ENCODE results near the gene SPO11. TPM values are rescaled to one million over a fixed set of nuclear protein-coding genes. Genes with fewer than 3 reads are reported as not detected.

The SPO11 gene
- total and polyA plus RNA-seq, 3 experiments from 2014 or later, result not detected

GRCh38 chr20:57306747-57307146 is 22.9 kb upstream of the SPO11 start:
- no peak overlapping the region for H3K4me3 ChIP-seq (ENCODE audit: low read length)
- Mint-ChIP-seq H3K27ac (no peak overlapping the region), H3K4me1 (no peaks in the 10 kb centered on the region), H3K36me3 (no peaks in the 10 kb centered on the region), H3K9me3 (no peaks in the 10 kb centered on the region), H3K4me3 (no peak overlapping the region), H3K27me3 (peaks cover 20 to 42% of the 10 kb centered on the region in 2 donors)
- DNase-seq, result no peak
- CTCF ChIA-PET, result no interaction called here
- H3K9me3 ChIP-seq (ENCODE audit: low read length), result no peaks in the 10 kb centered on the region
- no peaks in the 10 kb centered on the region for H3K4me1 ChIP-seq (ENCODE audit: insufficient read depth, low read length)
- H3K27me3 ChIP-seq (ENCODE audit: insufficient read depth, low read length, poor library complexity, severe bottlenecking), result peaks cover 4% of the 10 kb centered on the region
- H3K36me3 ChIP-seq (ENCODE audit: insufficient read depth, low read length), result no peaks in the 10 kb centered on the region
- H3K27ac ChIP-seq (ENCODE audit: low read depth, low read length), result no peak overlapping the region
- POLR2A ChIA-PET, result no interaction called here

- Mint-ChIP-seq H3K36me3 (no peaks in the 10 kb centered on the region), H3K27me3 (peaks cover 8 to 36% of the 10 kb centered on the region in 2 donors), H3K9me3 (no peaks in the 10 kb centered on the region), H3K4me1 (no peaks in the 10 kb centered on the region), H3K4me3 (no peak overlapping the region), H3K27ac (no peak overlapping the region)
- no peak for DNase-seq
- CTCF ChIA-PET, result no interaction called here
- Histone ChIP-seq H3K27ac (ENCODE audit: low read depth, low read length) (no peak overlapping the region), H3K4me1 (ENCODE audit: insufficient read depth, low read length) (no peaks in the 10 kb centered on the region), H3K27me3 (ENCODE audit: insufficient read depth, low read length, poor library complexity, severe bottlenecking) (peaks cover 4% of the 10 kb centered on the region), H3K36me3 (ENCODE audit: insufficient read depth, low read length) (no peaks in the 10 kb centered on the region), H3K9me3 (ENCODE audit: low read length) (no peaks in the 10 kb centered on the region), H3K4me3 (ENCODE audit: low read length) (no peak overlapping the region)
- POLR2A ChIA-PET, result no interaction called here
Measured at GRCh38 chr20:57308451-57309271, 20.9 kb upstream of the SPO11 start.

DNA sequence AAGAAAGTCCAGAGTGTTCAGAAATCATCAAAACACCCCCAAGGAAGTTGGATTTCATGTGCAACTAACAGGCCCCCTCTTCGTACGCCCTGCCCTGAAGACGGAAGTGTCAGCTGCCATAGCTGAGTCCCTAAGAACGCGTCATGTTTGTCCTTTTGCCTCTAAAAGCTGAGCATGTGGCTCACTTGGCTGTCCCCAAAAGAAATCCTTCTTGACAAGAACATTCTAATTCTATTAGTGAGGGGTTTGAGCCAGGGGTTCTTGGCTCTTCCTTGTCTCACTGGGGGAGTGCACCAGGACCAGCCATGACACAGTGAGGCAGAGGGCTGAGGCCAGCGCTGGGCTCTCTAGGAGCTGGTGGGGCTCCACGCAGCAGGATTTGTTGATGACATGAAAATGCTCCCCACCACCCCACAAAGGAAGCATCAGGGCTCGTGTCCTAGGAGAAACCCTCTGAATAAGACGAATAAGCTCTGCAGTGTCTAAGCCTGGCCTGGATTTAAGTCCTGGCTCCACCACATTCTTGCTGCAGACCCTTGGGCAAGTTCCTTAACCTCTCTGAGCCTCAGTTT is 20.0 kb upstream of the SPO11 start:
- H3K9me3 Mint-ChIP-seq, result no peaks in the 10 kb centered on the region
- ChIA-PET CTCF (no interaction called here), POLR2A (no interaction called here)
- Histone ChIP-seq H3K4me1 (ENCODE audit: insufficient read depth, low read length) (no peaks in the 10 kb centered on the region), H3K27me3 (ENCODE audit: insufficient read depth, low read length, poor library complexity, severe bottlenecking) (peaks cover 4% of the 10 kb centered on the region), H3K27ac (ENCODE audit: low read depth, low read length) (no peak overlapping the region), H3K36me3 (ENCODE audit: insufficient read depth, low read length) (no peaks in the 10 kb centered on the region), H3K4me3 (ENCODE audit: low read length) (no peak overlapping the region), H3K9me3 (ENCODE audit: low read length) (no peaks in the 10 kb centered on the region)
- no peak overlapping the region for H3K4me3 Mint-ChIP-seq
- no peak for DNase-seq
- H3K27me3 Mint-ChIP-seq, result peaks cover 11 to 34% of the 10 kb centered on the region in 2 donors
- no peaks in the 10 kb centered on the region for H3K36me3 Mint-ChIP-seq
- H3K27ac Mint-ChIP-seq, result no peak overlapping the region
- no peaks in the 10 kb centered on the region for H3K4me1 Mint-ChIP-seq

GRCh38 chr20:57310821-57311514 is 18.6 kb upstream of the SPO11 start:
- POLR2A ChIA-PET, result no interaction called here
- H3K9me3 ChIP-seq (ENCODE audit: low read length), result no peaks in the 10 kb centered on the region
- peaks cover 13 to 34% of the 10 kb centered on the region in 2 donors for H3K27me3 Mint-ChIP-seq

DNA sequence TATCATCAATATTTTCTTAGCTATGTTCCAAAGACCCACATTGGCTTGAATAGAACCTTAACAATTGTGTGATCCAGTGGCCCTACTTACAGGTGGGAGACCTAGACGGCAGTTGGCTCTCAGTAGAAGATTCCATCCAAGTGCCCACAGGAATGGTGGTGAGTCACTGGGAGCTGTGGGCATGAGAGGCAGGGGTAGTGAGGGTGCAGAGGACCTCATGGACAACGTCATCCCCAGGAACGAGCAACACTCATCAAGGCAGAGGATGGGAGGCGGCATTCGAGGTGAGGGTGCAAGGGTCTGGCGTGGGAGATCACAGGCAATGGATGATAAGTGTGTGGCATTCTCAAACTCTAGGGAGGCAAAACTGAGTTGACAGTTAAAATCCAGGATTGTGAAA is 17.5 kb upstream of the SPO11 start:
- CTCF ChIA-PET, result no interaction called here
- POLR2A ChIA-PET, result no interaction called here

More at GRCh38 chr20:57310821-57311514, 18.6 kb upstream of the SPO11 start:
- H3K9me3 Mint-ChIP-seq, result no peaks in the 10 kb centered on the region
- no peaks in the 10 kb centered on the region for H3K36me3 Mint-ChIP-seq
- H3K4me3 ChIP-seq (ENCODE audit: low read length), result no peak overlapping the region
- H3K27ac Mint-ChIP-seq, result no peak overlapping the region
- DNase-seq, result no peak
- no peaks in the 10 kb centered on the region for H3K4me1 ChIP-seq (ENCODE audit: insufficient read depth, low read length)
- H3K4me1 Mint-ChIP-seq, result no peaks in the 10 kb centered on the region
- H3K36me3 ChIP-seq (ENCODE audit: insufficient read depth, low read length), result no peaks in the 10 kb centered on the region
- H3K27ac ChIP-seq (ENCODE audit: low read depth, low read length), result no peak overlapping the region
- H3K4me3 Mint-ChIP-seq, result no peak overlapping the region
- CTCF ChIA-PET, result no interaction called here
- H3K27me3 ChIP-seq (ENCODE audit: insufficient read depth, low read length, poor library complexity, severe bottlenecking), result peaks cover 4% of the 10 kb centered on the region

DNA sequence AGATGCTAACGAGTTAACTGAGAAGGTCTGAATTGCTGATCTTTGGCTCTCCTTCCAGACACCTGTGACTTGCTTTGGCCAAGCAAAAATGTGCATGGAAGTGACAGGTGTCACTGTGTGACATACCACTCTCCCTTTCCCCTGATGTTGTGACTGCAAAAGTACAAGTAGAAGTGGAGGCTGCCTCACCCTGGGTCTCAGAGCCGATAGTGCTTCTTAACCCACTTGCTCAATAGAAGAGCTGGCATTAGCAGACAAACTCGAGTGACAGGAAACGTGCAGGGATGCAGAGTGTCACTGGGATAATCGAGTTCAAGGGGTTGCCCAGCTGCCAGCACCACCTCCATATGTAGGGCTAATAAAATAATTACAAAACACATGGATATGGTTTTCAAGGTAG is 16.4 kb upstream of the SPO11 start:
- H3K36me3 ChIP-seq (ENCODE audit: insufficient read depth, low read length), result no peaks in the 10 kb centered on the region
- H3K27me3 ChIP-seq (ENCODE audit: insufficient read depth, low read length, poor library complexity, severe bottlenecking), result peaks cover 4% of the 10 kb centered on the region
- H3K4me3 ChIP-seq (ENCODE audit: low read length), result no peak overlapping the region
- ChIA-PET CTCF (no interaction called here), POLR2A (no interaction called here)
- Mint-ChIP-seq H3K4me3 (no peak overlapping the region), H3K36me3 (no peaks in the 10 kb centered on the region), H3K27ac (no peak overlapping the region), H3K4me1 (no peaks in the 10 kb centered on the region), H3K27me3 (peaks cover 11 to 25% of the 10 kb centered on the region in 2 donors), H3K9me3 (no peaks in the 10 kb centered on the region)
- DNase-seq, result no peak
- H3K27ac ChIP-seq (ENCODE audit: low read depth, low read length), result no peak overlapping the region
- H3K4me1 ChIP-seq (ENCODE audit: insufficient read depth, low read length), result no peaks in the 10 kb centered on the region
- no peaks in the 10 kb centered on the region for H3K9me3 ChIP-seq (ENCODE audit: low read length)

More for the DNA sequence above, 17.5 kb upstream of the SPO11 start:
- peaks cover 11 to 26% of the 10 kb centered on the region in 2 donors for H3K27me3 Mint-ChIP-seq
- no peaks in the 10 kb centered on the region for H3K9me3 ChIP-seq (ENCODE audit: low read length)
- no peaks in the 10 kb centered on the region for H3K4me1 ChIP-seq (ENCODE audit: insufficient read depth, low read length)
- H3K27me3 ChIP-seq (ENCODE audit: insufficient read depth, low read length, poor library complexity, severe bottlenecking), result peaks cover 4% of the 10 kb centered on the region
- H3K9me3 Mint-ChIP-seq, result no peaks in the 10 kb centered on the region
- no peak overlapping the region for H3K27ac ChIP-seq (ENCODE audit: low read depth, low read length)
- no peak for DNase-seq
- no peaks in the 10 kb centered on the region for H3K4me1 Mint-ChIP-seq
- no peak overlapping the region for H3K4me3 ChIP-seq (ENCODE audit: low read length)
- no peaks in the 10 kb centered on the region for H3K36me3 ChIP-seq (ENCODE audit: insufficient read depth, low read length)
- H3K36me3 Mint-ChIP-seq, result no peaks in the 10 kb centered on the region
- no peak overlapping the region for H3K4me3 Mint-ChIP-seq
- no peak overlapping the region for H3K27ac Mint-ChIP-seq

DNA sequence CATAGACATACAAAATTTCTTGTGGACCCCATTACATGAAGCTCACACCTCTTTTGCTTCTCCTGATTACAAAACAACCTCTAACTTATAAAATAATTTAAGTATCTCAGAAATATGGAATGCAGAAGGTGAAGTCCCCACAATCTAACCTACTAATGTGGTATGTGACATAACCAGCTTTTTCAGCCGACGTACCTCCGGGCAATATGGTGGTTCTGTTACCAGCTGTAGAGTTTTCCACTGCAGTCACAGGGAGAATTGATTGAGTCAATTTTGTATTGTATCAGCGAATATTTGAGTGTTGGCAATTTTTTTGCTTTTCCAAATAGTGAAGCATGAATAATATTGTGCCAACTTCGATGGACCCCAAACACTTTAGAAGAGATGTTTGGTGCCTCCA is 15.7 kb upstream of the SPO11 start:
- no peak overlapping the region for H3K4me3 Mint-ChIP-seq
- H3K4me1 Mint-ChIP-seq, result no peaks in the 10 kb centered on the region
- Histone ChIP-seq H3K27ac (ENCODE audit: low read depth, low read length) (no peak overlapping the region), H3K9me3 (ENCODE audit: low read length) (no peaks in the 10 kb centered on the region), H3K4me3 (ENCODE audit: low read length) (no peak overlapping the region), H3K36me3 (ENCODE audit: insufficient read depth, low read length) (no peaks in the 10 kb centered on the region), H3K27me3 (ENCODE audit: insufficient read depth, low read length, poor library complexity, severe bottlenecking) (peaks cover 8% of the 10 kb centered on the region), H3K4me1 (ENCODE audit: insufficient read depth, low read length) (no peaks in the 10 kb centered on the region)
- H3K27me3 Mint-ChIP-seq, result peaks cover 16 to 30% of the 10 kb centered on the region in 2 donors
- no peak overlapping the region for H3K27ac Mint-ChIP-seq
- no peak for DNase-seq
- CTCF ChIA-PET, result no interaction called here
- no peaks in the 10 kb centered on the region for H3K36me3 Mint-ChIP-seq
- no peaks in the 10 kb centered on the region for H3K9me3 Mint-ChIP-seq
- POLR2A ChIA-PET, result no interaction called here
